ENCODE data around the gene ALMS1. TPM values are rescaled to one million over a fixed set of nuclear protein-coding genes. Genes with fewer than 3 reads are reported as not detected.

ALMS1 gene
- polyA plus RNA-seq, 1 of the 3 experiments (the other 2 are of a cell fraction): 7.0 TPM

GRCh38 chr2:73641767-73642062, 256.1 kb downstream of the ALMS1 start:
- H3K9me3 ChIP-seq: no peaks in the 10 kb centered on the region
- H3F3A ChIP-seq (replicated peaks; ENCODE audit: insufficient read depth): no peaks in the 10 kb centered on the region
- H2AFZ ChIP-seq (ENCODE audit: low read depth): no peak overlapping the region
- WGBS (ENCODE audit: low lambda C conversion rate): 73% methylated on average over 3 of the region's 3 CpGs
- no peaks in the 10 kb centered on the region for H3K9me2 ChIP-seq
- H3K36me3 ChIP-seq (replicated peaks in 1 of 2; ENCODE audit: control insufficient read depth in 1 of 2, insufficient read depth in 2 of 2, low read length in 1 of 2): no peaks in the 10 kb centered on the region
- no peaks in the 10 kb centered on the region for H4K20me1 ChIP-seq (ENCODE audit: insufficient read depth)
- ChIA-PET POLR2A (no interaction called here), CTCF (no interaction called here)
- DNase-seq: no peak
- no peaks in the 10 kb centered on the region for H3K27me3 ChIP-seq (ENCODE audit: insufficient read depth)
- H3K79me2 ChIP-seq (ENCODE audit: insufficient read depth): no peaks in the 10 kb centered on the region
- H3K4me1 ChIP-seq (ENCODE audit: control insufficient read depth in 1 of 2, insufficient read depth in 2 of 2, low read depth in 1 of 2, low read length in 1 of 2): no peaks in the 10 kb centered on the region
- H3K27ac ChIP-seq (ENCODE audit: low read depth in 2 of 2, low read length in 1 of 2): no peak overlapping the region
- no peak overlapping the region for H3K9ac ChIP-seq
- H3K4me3 ChIP-seq (ENCODE audit: low read depth in 2 of 2, low read length in 1 of 2): no peak overlapping the region
- no peak for TF ChIP-seq ELF1 (IDR thresholded peaks at IDR 0.05)
- no peak overlapping the region for H3K4me2 ChIP-seq

GRCh38 chr2:73642338-73643018, 256.8 kb downstream of the ALMS1 start, which contains the start of gene NAT8:
NAT8 (minus strand) TSS chr2:73642422; CDS start chr2:73641628, 794 bp downstream.
- CTCF ChIA-PET: no interaction called here
- Histone ChIP-seq H2AFZ (ENCODE audit: low read depth) (no peak within 1 kb of the TSS), H3F3A (replicated peaks; ENCODE audit: insufficient read depth) (no peaks in the 10 kb centered on the region), H3K27me3 (ENCODE audit: insufficient read depth) (no peaks in the 10 kb centered on the region), H3K9ac (no peak within 1 kb of the TSS), H3K4me1 (ENCODE audit: control insufficient read depth in 1 of 2, insufficient read depth in 2 of 2, low read depth in 1 of 2, low read length in 1 of 2) (no peaks in the 10 kb centered on the region), H3K27ac (ENCODE audit: low read depth in 2 of 2, low read length in 1 of 2) (no peak within 1 kb of the TSS), H3K9me2 (no peaks in the 10 kb centered on the region), H3K36me3 (replicated peaks in 1 of 2; ENCODE audit: control insufficient read depth in 1 of 2, insufficient read depth in 2 of 2, low read length in 1 of 2) (no peaks in the 10 kb centered on the region), H4K20me1 (ENCODE audit: insufficient read depth) (no peaks in the 10 kb centered on the region), H3K4me3 (ENCODE audit: low read depth in 2 of 2, low read length in 1 of 2) (no peak within 1 kb of the TSS), H3K79me2 (ENCODE audit: insufficient read depth) (no peaks in the 10 kb centered on the region), H3K4me2 (no peak within 1 kb of the TSS), H3K9me3 (no peaks in the 10 kb centered on the region)
- no peak for DNase-seq
- no peak for TF ChIP-seq ELF1 (IDR thresholded peaks at IDR 0.05)
- no peak for TF ChIP-seq SIN3A (IDR thresholded peaks at IDR 0.05; ENCODE audit: borderline replicate concordance, low read depth, low read length)
- no peak for TF ChIP-seq POLR2AphosphoS5 (IDR thresholded peaks at IDR 0.05; ENCODE audit: low read depth, low read length)
- no peak for TF ChIP-seq MAX (IDR thresholded peaks at IDR 0.05; ENCODE audit: low read depth)
- TF ChIP-seq CTCF (IDR thresholded peaks at IDR 0.05): no peak
- no peak for TF ChIP-seq MEF2A (IDR thresholded peaks at IDR 0.05; ENCODE audit: borderline replicate concordance, low read depth)
- no peak for TF ChIP-seq EZH2phosphoT487 (IDR thresholded peaks at IDR 0.05; ENCODE audit: borderline replicate concordance, low read depth)
- no peak for TF ChIP-seq REST (IDR thresholded peaks at IDR 0.05; ENCODE audit: low read depth, low read length)
- no peak for TF ChIP-seq GATA2 (CRISPR knock-in tag; IDR thresholded peaks at IDR 0.05)
- TF ChIP-seq SMC3 (IDR thresholded peaks at IDR 0.05; ENCODE audit: low read depth, low read length): no peak
- TF ChIP-seq ZBTB33 (IDR thresholded peaks at IDR 0.05; ENCODE audit: borderline replicate concordance, low read depth): no peak
- TF ChIP-seq GABPA (IDR thresholded peaks at IDR 0.05; ENCODE audit: low read depth): no peak
- no peak for TF ChIP-seq TEAD4 (IDR thresholded peaks at IDR 0.05; ENCODE audit: borderline replicate concordance, insufficient read depth)
- TF ChIP-seq USF1 (IDR thresholded peaks at IDR 0.05; ENCODE audit: borderline replicate concordance, low read depth): no peak
- no peak for TF ChIP-seq FOSL2 (IDR thresholded peaks at IDR 0.05; ENCODE audit: borderline replicate concordance, low read depth)
- WGBS (ENCODE audit: low lambda C conversion rate): 54% methylated on average over 11 of the region's 13 CpGs
- POLR2A ChIA-PET: no interaction called here
